ENCODE data around the gene SFR1. TPM values are rescaled to one million over a fixed set of nuclear protein-coding genes. Genes with fewer than 3 reads are reported as not detected.

Gene SFR1, protein sequence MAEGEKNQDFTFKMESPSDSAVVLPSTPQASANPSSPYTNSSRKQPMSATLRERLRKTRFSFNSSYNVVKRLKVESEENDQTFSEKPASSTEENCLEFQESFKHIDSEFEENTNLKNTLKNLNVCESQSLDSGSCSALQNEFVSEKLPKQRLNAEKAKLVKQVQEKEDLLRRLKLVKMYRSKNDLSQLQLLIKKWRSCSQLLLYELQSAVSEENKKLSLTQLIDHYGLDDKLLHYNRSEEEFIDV
- total RNA-seq = 4.8 and 6.1 TPM in 2 replicates

DNA sequence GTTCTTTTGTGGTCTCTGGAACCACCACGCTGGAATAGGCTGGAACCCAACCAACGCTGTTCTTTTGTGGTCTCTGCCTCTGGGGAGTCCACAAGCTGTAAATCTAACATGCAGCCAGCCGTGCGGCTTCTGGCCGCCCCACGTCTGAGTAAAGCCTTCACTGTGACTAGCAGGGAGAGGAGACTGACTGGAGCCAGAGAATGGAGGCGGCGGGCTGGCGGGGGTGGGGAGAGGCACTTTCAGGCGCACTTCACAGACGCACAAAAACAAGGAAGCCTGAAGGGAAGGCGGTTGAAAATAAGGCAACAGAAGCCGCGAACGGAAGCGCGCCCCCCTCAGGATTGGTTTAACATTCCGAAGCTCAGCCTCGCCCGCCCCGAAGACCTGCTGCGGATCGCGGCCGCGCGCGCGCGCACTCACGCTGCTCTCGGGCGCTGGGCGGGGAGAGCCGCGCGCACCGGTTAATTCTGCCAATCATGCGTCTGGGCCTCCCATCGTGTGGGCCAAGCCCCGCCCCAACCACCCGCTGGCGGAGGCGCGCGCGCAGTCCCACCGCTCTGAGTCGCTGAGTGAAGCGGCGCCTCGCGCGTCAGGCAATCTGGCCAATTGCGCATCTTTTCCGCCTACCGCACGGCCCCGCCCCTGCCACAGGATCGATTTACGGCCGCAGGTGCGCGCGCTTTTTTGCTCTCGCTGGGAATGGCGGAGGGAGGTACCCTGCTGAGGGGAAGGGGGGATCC is at the start of gene SFR1:
SFR1 (plus strand) TSS at position 687 of the 740 bp plus-strand sequence; CDS start at position 700, 13 bp downstream.

DNA sequence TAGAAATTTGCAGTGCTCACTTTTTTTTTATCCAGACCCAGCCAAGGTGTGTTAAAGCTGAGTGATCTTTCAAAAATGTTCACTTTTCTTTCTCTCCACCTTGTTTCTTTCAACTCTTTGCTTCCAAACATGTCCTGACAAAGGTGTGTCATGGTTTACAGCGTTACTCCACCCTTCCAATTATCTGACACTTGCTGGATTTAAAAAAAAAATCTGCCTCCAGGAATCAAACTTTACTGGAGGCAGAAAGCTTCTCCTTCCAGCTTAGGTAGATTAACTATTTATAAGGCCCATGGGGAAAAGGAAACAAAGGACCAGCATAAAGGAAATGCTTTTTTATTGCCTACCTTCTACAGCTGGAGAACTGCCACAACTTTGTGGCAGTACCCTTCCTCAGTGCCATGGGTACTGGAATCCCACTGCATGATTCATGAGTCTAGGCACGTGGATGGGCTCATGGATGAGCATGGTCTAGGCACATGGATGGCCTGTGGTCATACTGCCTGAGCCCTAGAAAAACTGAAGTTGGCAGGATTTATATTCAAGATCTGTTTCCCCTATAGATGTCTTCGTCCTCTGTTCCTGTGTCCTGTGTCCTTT is 36.1 kb upstream of the SFR1 start, which contains the start of gene COL17A1:
COL17A1 (minus strand) TSS at position 80 of the 600 bp plus-strand sequence. CDS start 5,207 bp downstream, outside the sequence.

Other genes starting within 250 kb of the SFR1 start
- gene STN1, start 204.0 kb upstream of the SFR1 start, total RNA-seq = 23.9 TPM in 2 replicates
- 43.0 and 48.5 TPM in 2 replicates for gene SLK, start 155.0 kb upstream of the SFR1 start, total RNA-seq
- 0.43 and 0.74 TPM in 2 replicates for gene COL17A1, start 36.3 kb upstream of the SFR1 start, total RNA-seq
- gene CFAP43, start 110.2 kb downstream of the SFR1 start, total RNA-seq = 0.09 and 0.14 TPM in 2 replicates
- 186 and 212 TPM in 2 replicates for gene GSTO1, start 132.7 kb downstream of the SFR1 start, total RNA-seq
- 2.0 and 3.3 TPM in 2 replicates for gene GSTO2, start 147.0 kb downstream of the SFR1 start, total RNA-seq
- 9.6 and 10.7 TPM in 2 replicates for gene ITPRIP, start 216.3 kb downstream of the SFR1 start, total RNA-seq
- 0.92 and 1.3 TPM in 2 replicates for gene CFAP58, start 231.7 kb downstream of the SFR1 start, total RNA-seq

Data from smooth muscle cell of bladder (primary cell).